Stimulated activated CD4-positive, alpha-beta T cell treated with anti-CD3 and anti-CD28 coated beads, Interleukin-4, amount 100 ng/mL, for 4 hours (primary cell): ENCODE measurements around the gene DENND5B.
"Not testable (repeated sequence)": the region's sequence is repeated elsewhere in the genome, so short reads cannot be mapped to it uniquely, and the experiment has no call there.

Experiments used
- DNase-seq, 2 experiments: peaks; one replicate each; pipeline ENCODE4 v3.0.0-alpha.2; 2020

The DENND5B gene

DNA sequence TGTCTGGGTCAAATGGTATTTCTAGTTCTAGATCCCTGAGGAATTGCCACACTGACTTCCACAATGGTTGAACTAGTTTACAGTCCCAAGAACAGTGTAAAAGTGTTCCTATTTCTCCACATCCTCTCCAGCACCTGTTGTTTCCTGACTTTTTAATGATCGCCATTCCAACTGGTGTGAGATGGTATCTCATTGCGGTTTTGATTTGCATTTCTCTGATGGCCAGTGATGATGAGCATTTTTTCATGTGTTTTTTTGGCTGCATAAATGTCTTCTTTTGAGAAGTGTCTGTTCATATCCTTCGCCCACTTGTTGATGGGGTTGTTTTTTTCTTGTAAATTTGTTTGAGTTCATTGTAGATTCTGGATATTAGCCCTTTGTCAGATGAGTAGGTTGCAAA lies 40.3 kb downstream of the DENND5B start:
- not testable (repeated sequence) for DNase-seq

DNA sequence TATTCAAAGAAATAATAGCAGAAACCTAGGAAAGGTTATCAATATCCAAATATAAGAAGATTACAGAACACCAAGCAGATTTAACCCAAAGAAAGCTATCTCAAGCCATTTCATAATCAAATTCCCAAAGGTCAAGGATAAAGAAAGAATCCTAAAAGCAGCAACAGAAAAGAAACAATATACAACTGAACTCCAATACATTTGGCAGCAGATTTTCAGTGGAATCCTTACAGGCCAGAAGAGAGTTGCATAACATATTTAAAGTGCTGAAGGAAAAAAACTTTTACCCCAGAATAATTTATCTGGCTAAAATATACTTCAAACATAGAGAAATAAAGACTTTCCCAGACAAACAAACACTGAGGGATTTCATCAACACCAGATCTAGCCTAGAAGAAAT lies 54.3 kb downstream of the DENND5B start:
- DNase-seq = no peak

DNA sequence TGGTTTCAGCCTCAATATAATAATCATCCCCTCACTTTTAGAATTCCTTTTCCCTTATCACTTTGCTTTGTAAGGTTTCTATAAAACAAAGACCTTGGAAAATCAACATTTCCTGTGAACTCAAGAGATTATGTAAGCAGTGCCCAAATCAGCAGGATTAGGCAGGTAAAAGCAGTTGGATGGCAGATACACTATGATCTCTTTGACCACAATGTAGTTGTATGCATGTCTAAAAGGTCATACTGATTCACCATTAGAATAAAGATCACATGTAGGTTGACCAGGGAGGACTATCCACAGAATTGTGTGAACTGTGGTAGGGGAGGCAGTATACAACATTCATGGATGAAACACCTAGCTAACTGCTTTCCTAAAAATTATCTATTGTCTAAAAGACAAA lies 57.5 kb downstream of the DENND5B start:
- DNase-seq = no peak

DNA sequence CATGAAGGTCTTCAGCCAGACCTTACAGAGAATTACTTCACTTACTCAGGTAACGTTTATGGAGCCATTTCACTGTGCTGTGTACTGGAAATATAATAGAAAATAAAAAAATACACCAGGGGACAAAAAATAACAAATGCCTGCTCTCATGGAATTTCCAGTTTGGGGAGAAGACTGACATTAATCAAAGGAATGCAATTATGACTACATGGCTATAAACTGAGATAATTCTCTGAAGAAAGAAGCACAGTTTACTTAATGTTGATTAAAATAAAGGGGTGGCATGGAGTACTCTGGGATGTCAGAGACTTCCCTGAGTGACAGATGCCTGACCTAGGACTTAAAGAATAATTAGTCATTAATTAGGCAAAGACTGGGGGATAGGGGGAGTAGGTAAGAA lies 59.0 kb downstream of the DENND5B start:
- no peak for DNase-seq

DNA sequence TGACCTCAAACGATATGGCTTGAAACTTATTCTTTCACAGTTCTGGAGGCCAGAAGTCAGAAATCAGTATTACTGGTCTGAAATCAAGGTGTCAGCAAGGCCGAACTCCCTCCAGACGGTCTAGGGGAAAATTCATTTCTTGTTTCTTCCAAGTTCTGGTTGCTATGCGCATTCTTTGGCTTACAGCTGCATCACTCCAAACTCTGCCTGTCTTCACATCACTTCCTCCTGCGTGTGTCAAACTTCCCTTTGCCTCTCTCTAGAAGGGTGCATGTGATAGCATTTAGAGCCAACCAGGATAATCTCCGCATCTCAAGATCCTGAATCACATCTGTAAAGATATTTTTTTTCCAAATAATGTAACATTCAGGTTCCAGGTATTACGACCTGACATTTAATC lies 62.8 kb downstream of the DENND5B start:
- no peak for DNase-seq

DNA sequence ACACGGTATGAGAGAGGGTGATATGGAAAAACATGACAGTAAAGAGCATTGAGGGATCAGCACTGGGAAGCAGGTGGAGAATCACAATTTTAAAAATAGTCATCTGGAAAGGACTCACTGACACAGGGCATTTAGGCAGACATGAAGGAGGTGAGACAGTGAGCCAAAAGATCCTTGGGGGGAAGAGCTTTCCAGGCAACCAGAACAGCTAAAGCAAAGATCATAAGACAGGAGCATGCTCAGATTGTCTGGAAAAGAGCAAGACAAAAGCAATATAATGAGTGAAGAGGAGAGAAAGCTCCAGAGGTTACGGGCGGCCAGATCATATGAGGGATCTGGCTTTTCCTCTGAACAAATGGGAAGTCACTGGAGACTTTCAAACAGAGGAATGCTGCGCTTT lies 63.9 kb downstream of the DENND5B start:
- no peak for DNase-seq

DNA sequence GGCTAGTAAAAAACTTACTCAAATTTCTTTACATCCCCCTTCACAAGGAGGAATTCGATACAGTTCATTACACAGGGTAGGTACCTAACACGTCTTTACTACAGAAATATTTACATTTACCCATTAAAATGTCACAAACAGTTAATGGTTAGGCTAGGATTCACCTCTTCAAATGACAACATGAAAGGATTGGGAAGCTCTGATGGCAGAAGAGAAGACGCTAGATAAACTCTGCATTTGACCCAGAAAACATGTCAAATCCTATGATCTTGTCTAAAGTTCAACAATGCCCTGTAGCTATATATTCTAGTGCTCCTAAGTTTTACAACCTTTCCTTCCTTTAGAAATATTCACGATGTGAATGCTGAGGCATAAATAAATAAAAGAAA lies 64.8 kb downstream of the DENND5B start:
- DNase-seq = no peak

DNA sequence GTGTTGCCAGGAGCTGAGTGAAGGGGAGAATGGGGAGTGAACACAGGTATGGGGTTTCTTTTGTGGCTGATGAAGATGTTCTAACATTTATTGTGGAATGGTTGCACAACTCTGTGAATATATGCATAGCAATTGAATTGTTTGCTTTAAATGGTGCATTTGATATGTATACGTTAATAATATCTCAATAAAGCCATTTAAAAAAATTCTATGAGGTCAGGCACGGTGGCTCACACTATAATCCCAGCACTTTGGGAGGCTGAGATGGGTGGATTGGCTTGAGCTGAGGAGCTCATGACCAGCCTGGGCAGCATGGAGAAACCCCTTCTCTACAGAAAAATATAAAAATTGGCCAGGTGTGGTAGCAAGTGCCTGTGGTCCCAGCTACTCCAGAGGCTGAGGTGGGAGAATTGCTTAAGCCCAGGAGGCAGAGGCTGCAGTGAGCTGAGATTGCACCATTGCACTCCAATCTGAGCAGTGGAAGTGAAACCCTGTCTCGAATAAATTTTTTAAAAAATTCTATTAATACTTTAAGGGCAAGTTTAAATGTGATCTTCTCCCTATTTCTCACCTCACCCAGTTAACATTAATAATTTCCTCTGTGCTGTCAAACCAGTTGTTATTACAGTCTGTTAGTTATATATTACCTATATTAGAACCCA lies 65.3 kb downstream of the DENND5B start:
- no peak for DNase-seq

DNA sequence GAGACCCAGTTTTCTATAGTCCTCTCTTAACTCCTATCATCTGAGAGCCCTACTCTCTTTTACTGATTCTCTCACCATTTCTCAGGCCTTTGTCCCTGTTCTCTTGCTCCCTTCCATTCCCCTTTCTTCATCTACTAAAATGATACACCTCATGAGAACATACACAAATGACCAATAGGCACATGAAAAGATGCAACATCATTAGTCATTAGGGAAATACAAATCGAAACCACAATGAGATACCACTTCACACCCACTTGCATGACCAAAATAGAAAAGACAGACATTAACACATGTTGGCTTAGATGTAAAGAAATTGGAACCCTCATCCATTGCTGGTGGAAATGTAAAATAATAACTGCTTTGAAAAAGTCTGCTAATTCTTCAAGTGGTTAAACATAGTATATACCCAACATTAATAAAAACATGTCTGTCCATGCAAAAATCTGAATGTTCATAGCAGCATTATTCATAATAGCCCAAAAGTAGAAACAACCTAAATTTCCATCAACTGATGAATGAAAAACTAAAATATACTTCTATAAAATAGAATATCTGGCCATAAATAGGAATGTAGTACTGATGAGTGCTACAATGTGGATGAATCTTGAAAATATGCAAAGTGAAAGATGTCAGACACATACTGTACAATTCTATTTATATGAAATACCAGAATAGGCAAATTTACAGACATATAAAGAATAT lies 66.0 kb downstream of the DENND5B start:
- DNase-seq = no peak

DNA sequence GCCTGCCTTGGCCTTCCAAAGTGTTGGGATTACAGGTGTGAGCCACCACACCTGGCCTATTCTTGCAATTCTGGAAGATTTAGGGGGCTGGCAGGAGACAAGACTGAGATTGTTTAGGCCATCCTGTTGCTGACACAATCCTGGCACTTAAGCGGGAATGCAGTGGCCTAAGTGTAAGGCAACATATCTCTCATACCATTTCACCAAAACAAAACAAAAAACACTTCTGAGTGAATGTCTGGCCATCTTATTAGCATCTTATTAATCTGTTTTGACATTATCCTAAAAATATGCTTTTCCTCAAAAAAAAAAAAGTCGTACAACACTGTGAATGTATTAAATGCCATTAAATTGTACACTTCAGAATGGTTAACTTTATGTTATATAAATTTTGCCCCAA lies 67.6 kb downstream of the DENND5B start:
- DNase-seq = no peak

DNA sequence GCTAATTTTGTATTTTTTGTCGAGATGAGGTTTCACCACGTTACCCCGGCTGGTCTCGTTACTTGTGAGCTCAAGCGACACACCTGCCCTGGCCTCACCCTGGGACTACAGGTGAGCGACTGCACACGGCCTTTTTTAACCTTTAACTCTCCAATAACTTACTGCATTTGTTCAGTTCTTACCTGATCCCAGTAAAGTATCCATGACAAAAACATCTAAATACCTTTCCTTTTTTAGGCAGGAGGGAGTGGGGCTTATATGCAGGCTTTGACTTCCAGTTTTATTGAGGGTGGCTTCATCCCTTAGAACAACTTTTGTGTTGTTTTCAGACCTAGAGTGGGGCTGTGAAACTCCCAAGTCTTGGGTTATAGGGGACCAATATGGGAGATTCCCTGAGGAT lies 68.3 kb downstream of the DENND5B start:
- no peak for DNase-seq

DNA sequence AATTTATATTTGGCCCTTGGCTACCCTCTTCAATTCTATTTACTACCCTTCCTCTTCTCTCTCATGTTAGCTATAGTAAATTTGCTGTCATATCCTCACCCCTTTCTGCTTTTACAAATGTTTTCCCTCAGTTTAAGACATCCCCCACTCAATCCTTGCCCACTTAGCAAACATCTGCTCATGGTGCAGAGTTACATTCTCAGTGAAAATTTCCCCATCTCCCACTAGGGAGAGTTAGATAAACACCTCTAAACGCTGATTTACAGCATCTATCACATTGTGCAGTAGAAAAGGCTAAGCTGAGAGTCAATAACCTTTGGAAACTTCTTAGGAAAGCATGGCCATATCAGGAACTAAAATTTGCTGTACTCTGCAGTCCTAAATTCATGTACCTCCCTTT lies 69.0 kb downstream of the DENND5B start:
- no peak for DNase-seq

DNA sequence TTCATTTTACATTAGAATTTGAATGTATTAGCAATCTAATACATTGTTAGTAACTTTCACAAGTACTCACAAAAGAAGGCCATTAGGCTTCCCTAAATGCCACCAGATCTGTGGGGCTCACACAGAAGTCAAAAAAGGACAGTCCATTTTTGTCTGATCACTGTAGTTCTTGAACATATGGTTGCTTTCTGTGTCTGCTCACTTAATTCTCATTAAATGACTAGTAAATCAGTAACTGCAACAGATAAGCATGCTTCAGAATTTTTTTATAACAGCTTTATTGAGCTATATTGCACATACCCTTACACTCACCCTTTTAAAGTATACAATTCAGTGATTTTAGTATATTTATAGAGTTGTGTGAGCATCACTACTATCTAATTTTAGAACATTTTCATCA lies 71.4 kb downstream of the DENND5B start:
- DNase-seq = no peak

DNA sequence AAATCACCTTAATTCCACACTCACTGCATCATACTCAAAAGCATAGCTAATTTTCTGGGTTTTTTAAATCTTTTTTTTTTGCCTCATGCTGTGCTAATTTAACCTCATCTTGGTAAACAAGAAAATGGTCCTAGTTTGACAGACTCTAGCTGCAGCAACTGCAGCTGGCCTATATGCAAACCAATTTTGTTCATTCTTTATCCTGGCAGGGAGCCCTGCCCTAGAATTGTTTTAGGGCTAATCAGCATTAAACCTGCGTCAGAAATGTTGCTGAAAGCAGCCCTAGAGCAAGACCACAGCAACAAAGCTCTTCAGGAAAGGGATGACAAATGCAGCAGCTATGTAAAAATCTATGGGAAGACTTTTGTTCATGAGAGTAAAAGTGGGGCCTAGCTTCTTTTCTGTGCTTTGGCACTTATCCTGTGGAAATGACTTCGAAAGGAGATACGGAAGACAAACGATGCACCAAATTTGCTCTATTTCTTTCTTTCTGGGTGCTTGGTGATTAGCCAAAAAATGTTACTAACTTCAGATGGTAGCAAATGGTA lies 72.2 kb downstream of the DENND5B start:
- no peak for DNase-seq

DNA sequence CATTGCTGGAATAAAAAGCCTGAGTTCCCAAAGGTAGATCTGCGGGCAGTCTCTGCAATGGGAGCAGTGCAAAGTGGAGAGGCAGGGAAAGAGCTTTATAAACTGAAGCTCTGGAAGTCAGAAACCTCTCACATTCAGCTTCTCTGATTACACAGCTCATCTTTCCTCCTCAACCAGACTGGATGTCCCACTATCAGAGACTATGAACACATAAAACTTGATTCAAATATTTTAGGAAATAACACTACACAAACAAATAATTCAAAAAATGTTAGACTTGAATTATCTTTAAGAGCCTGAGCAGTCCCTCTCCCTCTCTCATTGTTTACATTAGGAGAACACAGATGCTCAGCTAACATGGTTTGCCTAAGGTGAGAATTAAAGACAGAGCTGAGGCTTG lies 72.9 kb downstream of the DENND5B start:
- DNase-seq = no peak

DNA sequence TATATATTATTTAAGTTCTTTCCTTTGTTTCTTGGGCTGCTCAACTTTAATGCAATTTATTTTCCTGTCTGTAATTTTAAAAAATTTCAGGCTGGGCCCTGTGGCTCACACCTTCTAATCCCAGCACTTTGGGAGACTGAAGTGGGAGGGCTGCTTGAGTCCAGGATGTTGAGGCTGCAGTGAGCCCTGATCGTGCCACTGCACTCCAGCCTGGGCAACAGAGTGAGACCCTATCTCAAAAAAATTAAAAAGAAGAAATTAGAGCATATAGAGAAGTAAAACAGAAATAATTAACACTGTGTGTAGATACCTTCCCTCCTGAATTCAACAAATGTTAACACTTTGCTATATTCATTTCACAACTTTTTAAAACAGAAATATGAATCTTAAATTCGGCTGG lies 74.2 kb downstream of the DENND5B start:
- no peak for DNase-seq

DNA sequence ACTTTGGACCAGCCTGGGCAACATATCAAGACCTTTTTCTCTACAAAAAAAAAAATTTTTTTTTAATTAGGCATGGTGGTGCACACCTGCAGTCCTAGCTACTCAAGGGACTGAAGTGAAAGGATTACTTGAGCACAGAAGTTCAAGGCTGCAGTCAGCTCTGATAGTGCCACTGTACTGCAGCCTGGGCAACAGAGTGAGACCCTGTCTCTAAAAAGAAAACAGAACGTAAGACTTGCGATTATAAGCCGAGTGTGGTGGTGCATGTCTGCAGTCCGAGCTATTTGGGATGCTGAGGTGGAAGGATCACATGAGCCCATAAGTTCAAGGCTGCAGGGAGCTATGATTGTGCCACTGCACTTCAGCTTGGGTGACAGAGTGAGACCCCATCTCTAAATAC lies 76.0 kb downstream of the DENND5B start:
- DNase-seq = no peak

DNA sequence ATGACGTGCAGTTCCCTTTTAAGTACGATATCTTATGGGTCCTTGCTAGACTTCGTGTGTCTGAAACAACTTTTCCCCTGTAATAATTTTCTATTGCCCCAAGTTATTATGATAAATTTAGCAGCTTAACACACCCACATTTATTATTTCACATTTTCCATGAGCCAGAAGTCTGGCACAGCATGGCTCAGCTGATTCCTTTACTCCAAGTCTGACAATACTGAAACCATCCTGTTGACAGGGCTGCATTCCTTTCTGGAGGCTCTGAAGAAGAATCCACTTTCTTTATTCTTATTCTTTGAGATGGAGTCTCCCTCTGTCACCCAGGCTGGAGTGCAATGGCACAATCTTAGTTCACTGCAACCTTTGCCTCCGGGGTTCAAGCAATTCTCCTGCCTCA lies 80.9 kb downstream of the DENND5B start:
- no peak for DNase-seq

DNA sequence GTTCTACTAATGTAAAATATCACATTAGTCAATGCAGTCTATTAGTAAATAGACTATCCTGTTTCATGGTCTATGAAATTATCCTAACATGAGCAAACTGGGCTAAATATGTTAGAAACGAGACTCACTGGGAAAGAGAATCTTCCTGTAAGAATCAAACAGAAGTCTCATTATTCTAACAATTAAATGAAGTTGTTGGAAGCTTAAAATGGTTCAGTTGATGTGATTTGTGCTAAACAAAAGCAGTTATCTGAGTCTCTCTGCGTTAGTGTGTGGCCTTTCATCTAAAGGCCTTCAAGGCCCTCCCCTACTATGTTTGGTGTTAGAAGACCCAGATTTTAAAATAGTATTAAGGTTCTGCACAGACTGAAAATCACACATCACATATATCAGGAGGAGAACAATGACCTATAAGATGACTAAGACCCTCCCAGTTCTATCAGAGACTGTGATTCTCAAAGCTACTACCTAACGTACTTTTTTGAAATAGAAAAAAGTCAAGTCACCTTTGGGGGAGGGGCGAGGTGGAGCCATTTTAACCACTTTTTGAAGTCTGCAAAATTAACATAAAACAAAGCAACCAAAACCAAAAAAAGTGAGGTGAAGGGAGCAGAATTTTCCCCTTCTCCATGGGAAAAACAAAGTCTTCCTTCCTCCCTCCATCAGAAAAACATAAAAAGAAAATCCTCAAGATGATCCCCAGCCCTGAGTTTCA lies 82.3 kb downstream of the DENND5B start:
- no peak for DNase-seq

DNA sequence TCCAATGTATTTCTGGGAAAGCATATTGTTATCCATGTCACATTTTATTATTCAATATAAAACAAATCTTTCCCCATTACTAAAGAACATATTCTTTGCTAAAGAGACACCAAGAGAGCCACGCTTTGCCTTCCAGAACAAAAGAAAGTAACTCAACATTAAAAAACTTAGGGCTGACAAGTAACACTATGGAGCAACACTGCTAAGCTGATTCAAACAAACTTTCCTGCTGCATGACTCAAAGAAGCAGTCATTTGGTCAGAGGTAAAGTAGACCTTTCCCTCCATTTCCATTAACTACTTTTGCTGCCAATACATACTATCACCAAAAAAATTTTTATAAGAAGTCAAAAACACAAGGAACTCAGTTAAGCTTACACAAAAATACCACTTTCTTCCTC lies 83.0 kb downstream of the DENND5B start:
- no peak for DNase-seq

DNA sequence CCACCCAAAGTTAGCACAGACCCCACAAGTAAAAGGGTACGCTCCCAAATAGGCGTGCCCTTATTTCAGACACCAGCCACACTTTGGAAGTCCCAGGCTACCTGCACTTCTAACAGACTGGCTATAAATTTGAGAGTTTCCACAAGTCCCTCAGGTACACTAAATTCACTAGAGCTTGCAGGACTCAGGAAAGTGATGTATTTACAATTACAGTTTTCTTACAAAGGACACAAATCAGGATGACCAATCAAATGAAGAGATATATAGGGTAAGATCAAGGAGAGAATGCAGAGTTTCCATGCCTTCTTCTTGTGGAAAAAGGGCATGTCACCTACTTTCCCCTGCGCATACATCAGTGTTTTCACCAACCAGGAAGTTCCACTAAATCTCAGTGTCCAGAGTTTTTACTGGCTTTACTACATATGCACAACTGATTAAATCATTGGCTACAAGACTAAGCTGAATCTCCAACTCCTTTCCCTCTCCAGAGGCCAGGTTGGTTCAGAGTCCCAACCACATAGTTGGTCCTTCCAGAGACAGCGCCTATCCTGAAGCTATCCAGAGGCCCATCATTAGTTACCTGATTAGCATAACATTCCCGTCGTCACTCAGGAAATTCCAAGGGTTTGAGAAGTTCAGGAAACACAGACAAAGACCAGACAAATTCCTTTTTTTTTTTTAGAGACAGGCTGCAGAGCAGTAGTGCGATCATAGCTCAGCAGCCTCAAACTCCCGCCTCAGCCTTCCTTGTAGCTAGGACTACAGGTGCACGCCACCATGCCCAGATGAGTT lies 84.2 kb downstream of the DENND5B start:
- DNase-seq = no peak

DNA sequence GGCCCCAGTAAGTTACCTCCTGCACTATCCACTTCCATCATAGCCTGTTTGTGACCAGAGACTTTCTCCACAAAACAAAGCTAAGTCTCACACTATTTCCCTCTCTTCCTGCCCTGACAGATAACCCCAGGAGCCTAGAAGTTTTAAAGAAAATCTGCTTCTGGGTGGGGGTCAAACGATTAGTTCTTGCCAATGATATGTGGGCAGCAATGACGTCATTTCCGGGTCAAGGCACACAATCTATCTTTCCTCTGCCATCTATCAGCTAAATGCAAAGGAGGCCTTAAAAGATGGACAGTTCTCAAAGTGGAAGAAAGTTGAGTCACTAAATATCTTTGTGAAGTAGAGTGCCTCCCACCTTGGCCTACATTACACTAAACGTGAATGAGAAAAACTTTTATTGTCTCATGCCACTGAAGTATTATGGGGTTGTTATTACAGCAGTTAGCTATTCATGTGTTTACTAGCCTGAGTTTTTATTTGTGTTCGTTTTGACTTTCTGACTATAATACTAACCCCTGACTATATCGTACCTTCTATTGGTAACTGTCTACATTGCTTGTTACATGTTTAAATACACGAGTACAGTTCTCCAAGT lies 86.2 kb downstream of the DENND5B start:
- DNase-seq = no peak

DNA sequence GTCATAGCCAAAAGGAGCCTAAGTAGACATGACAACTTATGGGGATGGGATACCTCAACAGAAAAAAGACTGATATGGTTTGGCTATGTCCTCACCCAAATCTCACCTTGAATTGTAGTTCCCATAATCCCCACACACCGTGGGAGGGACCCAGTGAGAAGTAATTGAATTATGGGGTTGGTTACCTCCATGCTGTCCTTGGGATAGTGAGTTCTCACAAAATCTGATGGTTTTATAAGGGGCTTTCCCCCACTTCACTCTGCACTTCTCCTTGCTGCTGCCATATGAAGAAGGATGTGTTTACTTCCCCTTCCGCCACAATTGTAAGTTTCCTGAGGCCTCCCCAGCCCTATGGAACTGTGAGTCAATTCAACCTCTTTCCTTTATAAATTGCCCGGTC lies 89.9 kb downstream of the DENND5B start:
- not testable (repeated sequence) for DNase-seq
